BLaER1 treated with 17β-estradiol and CSF1 and Interleukin-3, amounts not matched to agents 10 nM and 100 nM (cell line): ENCODE measurements around the gene PRICKLE1.

Experiments used
- H3K27ac ChIP-seq, 11 experiments: shearing (Covaris generic); formaldehyde crosslinking; 2 replicates each; pipeline ENCODE4 v1.8.1; 2022
- H3K27me3 ChIP-seq, 11 experiments: shearing (Covaris generic); formaldehyde crosslinking; 2 replicates each; pipeline ENCODE4 v1.8.1; 2022
- H3K36me3 ChIP-seq, 11 experiments: shearing (Covaris generic); formaldehyde crosslinking; 2 replicates each; pipeline ENCODE4 v1.8.1; 2022
- H3K4me1 ChIP-seq, 10 experiments: shearing (Covaris generic); formaldehyde crosslinking; 2 replicates each; pipeline ENCODE4 v1.8.1; 2022
- H3K4me2 ChIP-seq, 11 experiments: shearing (Covaris generic); formaldehyde crosslinking; 2 replicates each; pipeline ENCODE4 v1.8.1; 2022
- H3K4me3 ChIP-seq, 10 experiments: shearing (Covaris generic); formaldehyde crosslinking; 2 replicates each; pipeline ENCODE4 v1.8.1; 2022
- H3K9ac ChIP-seq, 11 experiments: shearing (Covaris generic); formaldehyde crosslinking; 2 replicates each; pipeline ENCODE4 v1.8.1; 2022
- H3K9me3 ChIP-seq, 11 experiments: shearing (Covaris generic); formaldehyde crosslinking; replicated peaks in 1 of 11; 2 replicates each; pipeline ENCODE4 v1.8.1; 2022
- H4K20me1 ChIP-seq, 11 experiments: shearing (Covaris generic); formaldehyde crosslinking; 2 replicates each; pipeline ENCODE4 v1.8.1; 2022
- Cebpa-rat ChIP-seq, 11 experiments: shearing (Covaris generic); IDR thresholded peaks; 2 replicates each; pipeline ENCODE4 v1.8.1; 2022

Gene PRICKLE1

DNA sequence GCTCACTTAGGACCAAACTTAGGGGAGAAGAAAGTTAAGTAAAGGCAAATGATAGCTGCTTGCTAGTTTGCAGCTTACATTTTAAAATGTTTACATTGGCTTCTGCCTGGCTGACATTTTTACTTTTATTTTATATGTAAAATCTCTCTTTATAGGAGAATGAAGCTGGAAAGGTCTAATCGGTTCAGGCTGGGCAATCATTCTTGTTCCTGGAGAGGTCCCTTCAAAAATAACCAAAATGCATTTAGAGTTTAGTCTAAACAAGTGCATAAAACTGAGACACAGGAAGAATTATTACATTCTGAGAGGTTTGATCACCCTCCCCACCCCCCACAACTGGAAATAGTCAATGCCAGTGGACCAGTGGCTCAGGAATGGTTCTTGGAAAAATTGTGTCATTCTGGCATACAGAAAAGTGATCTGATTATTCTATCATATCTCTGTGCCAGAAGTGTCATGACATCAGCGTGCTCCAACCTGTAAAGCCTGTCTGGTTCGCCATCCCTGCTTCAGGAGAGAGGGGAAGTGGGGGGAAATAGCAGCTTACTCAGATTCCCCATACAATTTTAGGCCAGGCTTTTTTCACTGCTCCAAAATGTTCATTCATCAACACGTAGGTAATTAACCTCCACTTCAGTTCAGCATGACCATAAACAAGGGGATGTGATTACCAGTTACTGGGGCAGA, 4.2 kb downstream of the PRICKLE1 start:
- Histone ChIP-seq H3K4me3 (no peak overlapping the region), H3K36me3 (no peaks in the 10 kb centered on the region), H3K9ac (no peak overlapping the region), H4K20me1 (0 out of 22 replicates have a peak, but pooled peaks cover 0 to 14% (median 0%) of the 10 kb centered on the region in 11 experiments), H3K27me3 (peaks cover 26 to 36% (median 33%) of the 10 kb centered on the region in 11 experiments), H3K27ac (no peak overlapping the region), H3K4me2 (peak overlapping the region in 3 of 11 experiments; percentile 27 to 43 (median 28); a peak in 6 of 22 replicates), H3K9me3 (no peaks in the 10 kb centered on the region), H3K4me1 (peaks cover 5 to 17% (median 13%) of the 10 kb centered on the region in 10 experiments; a peak in 15 of 20 replicates)
- TF ChIP-seq Cebpa-rat (IDR thresholded peaks at IDR 0.05), result no peak

DNA sequence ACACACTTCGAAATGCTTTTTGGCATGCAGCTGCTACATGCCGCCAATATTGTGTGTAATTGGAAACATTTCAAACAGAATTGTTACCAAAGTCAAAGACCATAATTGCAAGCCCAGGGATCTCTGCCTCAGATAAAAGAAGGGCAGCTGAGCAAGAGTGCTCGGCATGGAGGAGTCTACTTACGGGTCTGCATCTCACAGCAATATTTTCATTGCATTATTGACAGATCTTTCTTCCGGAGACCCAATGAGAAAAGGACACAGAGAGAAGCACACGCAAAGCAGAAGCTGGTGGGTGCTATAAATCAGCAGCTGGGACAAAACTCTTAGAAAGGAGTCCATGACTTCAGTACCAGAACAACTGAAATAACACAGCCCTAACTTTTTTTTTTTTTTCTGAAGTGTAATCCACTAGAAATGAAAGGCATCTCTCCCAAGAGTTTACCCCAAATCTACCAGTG, 4.9 kb downstream of the PRICKLE1 start:
- no peaks in the 10 kb centered on the region for H3K36me3 ChIP-seq
- no peak overlapping the region for H3K9ac ChIP-seq
- H3K9me3 ChIP-seq, result no peaks in the 10 kb centered on the region
- TF ChIP-seq Cebpa-rat (IDR thresholded peaks at IDR 0.05), result no peak
- 0 out of 22 replicates have a peak, but pooled peaks cover 0 to 14% (median 0%) of the 10 kb centered on the region in 11 experiments for H4K20me1 ChIP-seq
- H3K27me3 ChIP-seq, result peaks cover 20 to 30% (median 27%) of the 10 kb centered on the region in 11 experiments
- H3K4me2 ChIP-seq, result no peak overlapping the region
- H3K4me3 ChIP-seq, result no peak overlapping the region
- no peak overlapping the region for H3K27ac ChIP-seq
- peaks cover 5 to 17% (median 9%) of the 10 kb centered on the region in 10 experiments; a peak in 11 of 20 replicates for H3K4me1 ChIP-seq

DNA sequence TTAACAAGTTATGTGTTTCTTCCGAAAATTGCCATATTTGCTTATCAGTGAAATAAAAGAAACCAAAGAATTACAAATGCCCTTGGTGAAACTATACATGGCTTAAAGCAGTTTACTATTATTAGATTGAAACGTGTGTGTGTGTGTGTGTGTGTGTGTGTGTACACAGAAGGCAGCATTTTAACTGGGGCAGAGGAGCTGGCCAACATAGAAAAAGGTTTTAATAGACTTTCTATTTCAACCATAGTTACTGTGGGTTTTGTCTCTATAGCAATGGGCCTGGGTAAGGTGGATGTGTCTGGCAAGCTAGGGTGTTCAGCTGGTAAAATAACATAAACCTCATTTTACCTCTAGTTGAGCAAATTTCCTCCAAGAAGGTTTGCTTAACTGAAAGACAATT, 6.5 kb downstream of the PRICKLE1 start:
- TF ChIP-seq Cebpa-rat (IDR thresholded peaks at IDR 0.05), result no peak
- H3K9ac ChIP-seq, result no peak overlapping the region

DNA sequence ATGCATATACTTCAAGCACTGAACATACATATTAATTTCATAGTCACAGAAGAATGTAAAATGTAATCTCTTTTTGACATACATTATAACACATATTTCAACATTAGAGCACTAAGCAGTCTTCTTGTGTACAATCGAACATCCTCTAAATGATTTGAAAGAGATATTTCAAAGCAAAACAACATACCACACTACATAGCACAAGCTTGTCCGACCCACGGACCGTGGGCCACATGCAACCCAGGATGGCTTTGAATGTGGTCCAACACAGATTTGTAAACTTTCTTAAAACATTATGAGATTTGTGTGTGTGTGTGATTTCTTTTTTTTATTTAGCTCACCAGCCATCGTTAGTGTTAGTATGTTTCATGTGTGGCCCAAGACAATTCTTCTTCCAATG, 7.0 kb downstream of the PRICKLE1 start:
- TF ChIP-seq Cebpa-rat (IDR thresholded peaks at IDR 0.05), result no peak
- peaks cover 0 to 12% (median 0%) of the 10 kb centered on the region in 10 experiments; a peak in 8 of 20 replicates for H3K4me1 ChIP-seq
- no peak overlapping the region for H3K4me3 ChIP-seq
- no peaks in the 10 kb centered on the region for H3K36me3 ChIP-seq
- H3K9ac ChIP-seq, result no peak overlapping the region
- H3K27ac ChIP-seq, result no peak overlapping the region
- no peak overlapping the region for H3K4me2 ChIP-seq
- H3K27me3 ChIP-seq, result peaks cover 0 to 8% (median 5%) of the 10 kb centered on the region in 11 experiments; a peak in 17 of 22 replicates
- 0 out of 22 replicates have a peak, but pooled peaks cover 0 to 1% (median 0%) of the 10 kb centered on the region in 11 experiments for H4K20me1 ChIP-seq
- no peaks in the 10 kb centered on the region for H3K9me3 ChIP-seq

More for the DNA sequence above, 6.5 kb downstream of the PRICKLE1 start:
- Histone ChIP-seq H3K4me1 (peaks cover 0 to 13% (median 0%) of the 10 kb centered on the region in 10 experiments; a peak in 8 of 20 replicates), H3K27ac (no peak overlapping the region), H3K9me3 (no peaks in the 10 kb centered on the region), H3K36me3 (no peaks in the 10 kb centered on the region), H3K4me3 (no peak overlapping the region), H3K27me3 (peaks cover 3 to 13% (median 10%) of the 10 kb centered on the region in 11 experiments; a peak in 21 of 22 replicates), H4K20me1 (0 out of 22 replicates have a peak, but pooled peaks cover 0 to 6% (median 0%) of the 10 kb centered on the region in 11 experiments), H3K4me2 (no peak overlapping the region)

DNA sequence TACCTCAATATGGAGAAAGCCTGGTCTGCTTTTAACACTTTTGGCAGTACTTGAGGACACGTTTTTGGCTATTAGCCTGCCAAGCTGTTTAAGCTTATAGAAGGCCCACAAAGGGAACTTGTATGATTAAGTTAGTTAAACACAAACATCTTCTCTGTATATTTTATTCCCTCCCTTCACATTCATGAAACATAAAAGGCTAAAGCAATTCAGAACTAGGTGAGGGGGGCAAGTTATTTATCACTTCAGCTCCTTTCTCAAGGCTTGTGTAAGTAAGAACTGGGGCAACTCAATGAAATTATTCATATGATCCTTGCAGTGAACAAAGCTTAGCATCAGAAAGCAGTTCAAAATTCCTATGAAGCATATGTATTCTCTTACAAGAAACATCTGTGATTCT, 7.5 kb downstream of the PRICKLE1 start:
- peaks cover 0 to 4% (median under 1%) of the 10 kb centered on the region in 11 experiments; a peak in 2 of 22 replicates for H3K27me3 ChIP-seq
- no peak for TF ChIP-seq Cebpa-rat (IDR thresholded peaks at IDR 0.05)
- H3K36me3 ChIP-seq, result no peaks in the 10 kb centered on the region
- no peak overlapping the region for H3K4me3 ChIP-seq
- H3K27ac ChIP-seq, result no peak overlapping the region
- no peak overlapping the region for H3K4me2 ChIP-seq
- H3K9ac ChIP-seq, result no peak overlapping the region
- H4K20me1 ChIP-seq, result no peaks in the 10 kb centered on the region
- H3K9me3 ChIP-seq, result no peaks in the 10 kb centered on the region
- H3K4me1 ChIP-seq, result peaks cover 0 to 12% (median 0%) of the 10 kb centered on the region in 10 experiments; a peak in 8 of 20 replicates

DNA sequence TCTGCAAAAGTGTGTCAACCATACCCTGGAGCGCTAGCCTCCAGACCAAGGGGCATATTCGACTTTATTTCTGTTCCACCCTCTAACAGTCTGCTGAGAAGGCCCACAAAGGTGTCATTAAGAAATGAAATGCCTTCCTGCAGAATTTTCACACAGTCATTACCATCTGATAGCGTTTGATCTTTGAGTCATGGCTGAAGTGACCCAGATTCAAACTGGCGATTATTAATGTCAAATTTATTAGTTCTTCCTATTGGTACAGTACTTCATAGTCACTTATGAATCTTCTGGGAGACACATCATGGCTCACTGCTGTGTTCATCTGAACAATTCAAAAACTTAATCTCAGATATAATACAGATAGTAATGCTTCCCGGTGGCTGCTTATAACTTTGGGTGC, 13.2 kb downstream of the PRICKLE1 start:
- no peaks in the 10 kb centered on the region for H3K27me3 ChIP-seq
- no peak overlapping the region for H3K27ac ChIP-seq
- peaks cover 0 to 20% (median 12%) of the 10 kb centered on the region in 10 experiments; a peak in 11 of 20 replicates for H3K4me1 ChIP-seq
- no peaks in the 10 kb centered on the region for H4K20me1 ChIP-seq
- no peaks in the 10 kb centered on the region for H3K9me3 ChIP-seq
- no peak overlapping the region for H3K4me2 ChIP-seq
- no peak overlapping the region for H3K9ac ChIP-seq
- TF ChIP-seq Cebpa-rat (IDR thresholded peaks at IDR 0.05), result no peak
- H3K4me3 ChIP-seq, result no peak overlapping the region
- no peaks in the 10 kb centered on the region for H3K36me3 ChIP-seq

DNA sequence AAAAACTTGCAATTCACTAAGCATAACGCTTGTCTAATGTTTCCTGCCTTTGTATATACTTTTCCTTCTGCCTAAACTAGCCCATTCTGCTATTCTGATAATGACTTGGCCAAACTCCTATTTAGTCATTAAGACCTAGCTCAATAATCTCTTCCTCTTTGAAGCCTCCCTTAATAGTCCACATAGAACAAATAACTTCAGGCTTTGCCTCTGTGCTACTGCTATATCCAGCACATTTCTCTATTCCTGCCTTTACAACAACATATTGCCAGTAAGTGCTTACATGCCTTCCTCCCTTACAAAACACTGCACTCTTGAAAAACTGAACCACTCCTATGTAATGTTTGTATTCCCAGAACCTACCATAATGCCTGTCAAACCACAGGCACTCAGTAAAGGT, 13.8 kb downstream of the PRICKLE1 start:
- H3K4me2 ChIP-seq, result no peak overlapping the region
- H3K27me3 ChIP-seq, result no peaks in the 10 kb centered on the region
- peaks cover 0 to 20% (median 12%) of the 10 kb centered on the region in 10 experiments; a peak in 11 of 20 replicates for H3K4me1 ChIP-seq
- no peaks in the 10 kb centered on the region for H3K36me3 ChIP-seq
- H3K4me3 ChIP-seq, result no peak overlapping the region
- no peak for TF ChIP-seq Cebpa-rat (IDR thresholded peaks at IDR 0.05)
- no peaks in the 10 kb centered on the region for H3K9me3 ChIP-seq
- no peaks in the 10 kb centered on the region for H4K20me1 ChIP-seq
- H3K9ac ChIP-seq, result no peak overlapping the region
- H3K27ac ChIP-seq, result no peak overlapping the region

DNA sequence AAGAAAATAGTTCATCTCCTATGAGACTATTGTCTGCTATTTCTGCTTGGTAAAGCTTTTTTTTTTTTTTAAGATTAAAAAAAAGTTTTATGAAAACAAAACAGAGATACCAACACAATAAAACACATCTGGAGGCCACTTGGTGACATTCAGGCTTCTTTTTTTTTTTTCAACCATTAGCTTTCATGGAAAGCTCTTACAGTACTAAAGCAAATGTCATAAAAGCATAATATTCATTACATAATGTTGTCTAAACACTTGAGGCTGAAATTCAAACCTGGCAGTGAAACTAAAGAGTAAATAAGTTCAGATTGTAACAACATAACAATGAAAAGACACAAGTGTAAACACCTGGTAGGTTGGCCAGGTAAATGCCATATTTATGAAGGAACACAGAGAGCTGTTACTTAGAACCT, 14.7 kb downstream of the PRICKLE1 start:
- Histone ChIP-seq H3K4me2 (peak overlapping the region in 5 of 11 experiments; percentile 10 to 38 (median 27); a peak in 6 of 22 replicates), H3K4me3 (no peak overlapping the region), H3K27ac (no peak overlapping the region), H3K27me3 (no peaks in the 10 kb centered on the region), H3K9ac (no peak overlapping the region), H3K9me3 (no peaks in the 10 kb centered on the region), H3K36me3 (no peaks in the 10 kb centered on the region), H3K4me1 (peaks cover 0 to 20% (median 12%) of the 10 kb centered on the region in 10 experiments; a peak in 11 of 20 replicates), H4K20me1 (no peaks in the 10 kb centered on the region)
- TF ChIP-seq Cebpa-rat (IDR thresholded peaks at IDR 0.05), result no peak

DNA sequence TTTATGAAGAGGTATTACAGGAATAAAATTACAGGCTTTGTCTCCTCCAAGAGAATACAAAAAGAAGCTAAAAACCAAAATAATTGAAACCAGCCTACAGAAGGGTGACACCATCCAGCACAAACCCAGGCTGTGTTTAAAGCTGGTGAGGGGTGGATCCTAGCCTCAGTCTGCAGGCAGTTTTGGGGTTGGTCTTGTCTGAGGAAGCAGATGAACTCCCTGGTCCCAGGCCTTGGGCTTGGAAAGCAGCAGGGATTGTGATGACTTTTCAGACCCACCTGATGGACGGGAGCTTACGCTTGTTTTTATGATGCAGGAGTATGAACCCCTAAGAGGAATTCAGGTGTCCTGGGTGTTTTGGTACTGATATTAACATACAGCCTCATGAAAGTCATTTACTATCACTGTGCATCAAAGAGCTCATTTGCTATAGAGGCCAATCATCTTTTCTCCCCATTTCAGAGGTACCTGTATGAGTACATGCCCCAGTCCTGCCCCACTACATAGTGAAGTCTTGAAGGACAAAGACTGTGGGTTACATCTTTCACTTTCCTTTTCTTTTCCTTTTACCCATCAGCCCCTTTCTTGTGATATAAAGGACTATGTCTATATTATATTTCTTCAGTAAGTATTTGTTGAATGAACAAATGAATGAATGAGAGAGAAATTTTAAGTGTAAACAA, 18.1 kb downstream of the PRICKLE1 start:
- Histone ChIP-seq H3K9me3 (no peaks in the 10 kb centered on the region), H3K27me3 (no peaks in the 10 kb centered on the region), H3K9ac (no peak overlapping the region), H3K4me3 (no peak overlapping the region), H4K20me1 (no peaks in the 10 kb centered on the region), H3K36me3 (no peaks in the 10 kb centered on the region), H3K27ac (no peak overlapping the region), H3K4me2 (no peak overlapping the region), H3K4me1 (peaks cover 0 to 20% (median 12%) of the 10 kb centered on the region in 10 experiments; a peak in 11 of 20 replicates)
- TF ChIP-seq Cebpa-rat (IDR thresholded peaks at IDR 0.05), result no peak
